NT2/D1 (cell line): ENCODE results near the gene FAM98C.

ENCODE experiments used
- SUZ12 ChIP-seq: IDR thresholded peaks from 2 replicates; pipeline ENCODE4 v1.6.1; 2011; ENCODE audit not compliant: insufficient read length, insufficient read depth; ENCODE audit errors: extremely low read depth
- YY1 ChIP-seq: IDR thresholded peaks from 2 replicates; pipeline ENCODE4 v1.6.1; 2011; ENCODE audit not compliant: insufficient read length, insufficient read depth
- ZNF274 ChIP-seq: IDR thresholded peaks from 2 replicates; pipeline ENCODE4 v1.6.1; 2011; ENCODE audit warnings: mild to moderate bottlenecking, low read depth, low read length

- TF ChIP-seq YY1, result no peak
- no peak for TF ChIP-seq ZNF274
- no peak for TF ChIP-seq SUZ12
These were observed 14.4 kb upstream of the FAM98C start, which contains the start of gene SPRED3 for GRCh38 chr19:38388349-38389100.
